Measurements from ENCODE around the gene TBRG4.

The TBRG4 gene

DNA sequence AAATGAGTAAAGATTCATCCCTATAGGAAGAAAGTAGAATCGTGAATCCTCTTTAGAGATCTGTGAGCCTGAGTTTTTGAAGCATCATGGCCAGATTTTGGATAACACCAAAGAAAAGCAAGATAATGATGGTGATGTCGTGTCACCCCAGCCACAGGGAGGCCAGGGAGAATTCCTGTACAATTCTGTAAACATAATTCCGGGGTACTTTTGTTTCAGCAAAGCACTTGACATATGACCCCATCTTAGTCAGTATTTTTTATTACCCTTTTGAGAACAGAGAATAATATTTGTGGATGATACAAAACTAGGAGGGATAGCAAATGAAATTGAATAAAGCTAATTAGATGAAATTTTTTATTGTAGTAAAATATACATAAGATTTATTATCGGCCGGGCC, 56.5 kb downstream of the TBRG4 start:
- TF ChIP-seq FOXM1 (IDR thresholded peaks at IDR 0.05; ENCODE audit: borderline replicate concordance, low read depth) = no peak
- TF ChIP-seq CREB1 (IDR thresholded peaks at IDR 0.05; ENCODE audit: low read depth) = no peak
- no peak for TF ChIP-seq ZBTB7A (IDR thresholded peaks at IDR 0.05; ENCODE audit: low read depth)
- TF ChIP-seq CEBPB (IDR thresholded peaks at IDR 0.05) = no peak
- TF ChIP-seq TCF12 (IDR thresholded peaks at IDR 0.05; ENCODE audit: low read depth) = no peak
- no peak for TF ChIP-seq YY1 (IDR thresholded peaks at IDR 0.05; ENCODE audit: low read depth)
- TF ChIP-seq EP300 (IDR thresholded peaks at IDR 0.05; ENCODE audit: borderline replicate concordance) = no peak
- TF ChIP-seq NFIC (IDR thresholded peaks at IDR 0.05) = no peak
- TF ChIP-seq, protein P1, sequence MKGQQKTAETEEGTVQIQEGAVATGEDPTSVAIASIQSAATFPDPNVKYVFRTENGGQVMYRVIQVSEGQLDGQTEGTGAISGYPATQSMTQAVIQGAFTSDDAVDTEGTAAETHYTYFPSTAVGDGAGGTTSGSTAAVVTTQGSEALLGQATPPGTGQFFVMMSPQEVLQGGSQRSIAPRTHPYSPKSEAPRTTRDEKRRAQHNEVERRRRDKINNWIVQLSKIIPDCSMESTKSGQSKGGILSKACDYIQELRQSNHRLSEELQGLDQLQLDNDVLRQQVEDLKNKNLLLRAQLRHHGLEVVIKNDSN (IDR thresholded peaks at IDR 0.05) = no peak
- TF ChIP-seq, protein P2, sequence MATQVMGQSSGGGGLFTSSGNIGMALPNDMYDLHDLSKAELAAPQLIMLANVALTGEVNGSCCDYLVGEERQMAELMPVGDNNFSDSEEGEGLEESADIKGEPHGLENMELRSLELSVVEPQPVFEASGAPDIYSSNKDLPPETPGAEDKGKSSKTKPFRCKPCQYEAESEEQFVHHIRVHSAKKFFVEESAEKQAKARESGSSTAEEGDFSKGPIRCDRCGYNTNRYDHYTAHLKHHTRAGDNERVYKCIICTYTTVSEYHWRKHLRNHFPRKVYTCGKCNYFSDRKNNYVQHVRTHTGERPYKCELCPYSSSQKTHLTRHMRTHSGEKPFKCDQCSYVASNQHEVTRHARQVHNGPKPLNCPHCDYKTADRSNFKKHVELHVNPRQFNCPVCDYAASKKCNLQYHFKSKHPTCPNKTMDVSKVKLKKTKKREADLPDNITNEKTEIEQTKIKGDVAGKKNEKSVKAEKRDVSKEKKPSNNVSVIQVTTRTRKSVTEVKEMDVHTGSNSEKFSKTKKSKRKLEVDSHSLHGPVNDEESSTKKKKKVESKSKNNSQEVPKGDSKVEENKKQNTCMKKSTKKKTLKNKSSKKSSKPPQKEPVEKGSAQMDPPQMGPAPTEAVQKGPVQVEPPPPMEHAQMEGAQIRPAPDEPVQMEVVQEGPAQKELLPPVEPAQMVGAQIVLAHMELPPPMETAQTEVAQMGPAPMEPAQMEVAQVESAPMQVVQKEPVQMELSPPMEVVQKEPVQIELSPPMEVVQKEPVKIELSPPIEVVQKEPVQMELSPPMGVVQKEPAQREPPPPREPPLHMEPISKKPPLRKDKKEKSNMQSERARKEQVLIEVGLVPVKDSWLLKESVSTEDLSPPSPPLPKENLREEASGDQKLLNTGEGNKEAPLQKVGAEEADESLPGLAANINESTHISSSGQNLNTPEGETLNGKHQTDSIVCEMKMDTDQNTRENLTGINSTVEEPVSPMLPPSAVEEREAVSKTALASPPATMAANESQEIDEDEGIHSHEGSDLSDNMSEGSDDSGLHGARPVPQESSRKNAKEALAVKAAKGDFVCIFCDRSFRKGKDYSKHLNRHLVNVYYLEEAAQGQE (IDR thresholded peaks at IDR 0.05; ENCODE audit: low read depth) = no peak
- no peak for TF ChIP-seq TEAD4 (IDR thresholded peaks at IDR 0.05)
- TF ChIP-seq TAF1 (IDR thresholded peaks at IDR 0.05; ENCODE audit: low read depth) = no peak
- no peak for TF ChIP-seq RAD21 (IDR thresholded peaks at IDR 0.05; ENCODE audit: low read depth)
- TF ChIP-seq, protein P3, sequence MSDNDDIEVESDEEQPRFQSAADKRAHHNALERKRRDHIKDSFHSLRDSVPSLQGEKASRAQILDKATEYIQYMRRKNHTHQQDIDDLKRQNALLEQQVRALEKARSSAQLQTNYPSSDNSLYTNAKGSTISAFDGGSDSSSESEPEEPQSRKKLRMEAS (IDR thresholded peaks at IDR 0.05) = no peak

DNA sequence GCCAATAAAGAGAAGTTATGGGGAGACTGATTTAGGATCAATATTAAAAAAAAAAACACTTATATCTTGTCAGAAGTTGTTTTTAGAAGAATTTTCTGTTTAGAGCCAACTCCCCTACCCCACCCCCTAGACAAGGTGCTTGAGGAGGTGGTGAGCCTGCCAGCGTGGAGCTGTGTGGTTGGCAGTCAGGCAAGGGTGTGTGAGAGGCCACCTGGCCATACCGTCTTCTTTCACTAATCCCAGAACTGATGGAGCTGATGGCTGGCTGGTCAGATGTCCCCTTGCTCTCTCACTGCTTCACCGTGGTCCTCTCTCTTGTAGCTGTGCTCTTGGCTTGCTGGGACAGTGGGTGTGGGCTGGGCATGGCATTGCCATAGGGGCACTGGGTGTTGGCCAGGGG, 57.1 kb downstream of the TBRG4 start:
- TF ChIP-seq EGR1 (IDR thresholded peaks at IDR 0.05) = no peak
- TF ChIP-seq, protein P1 (IDR thresholded peaks at IDR 0.05) = no peak
- no peak for TF ChIP-seq TCF12 (IDR thresholded peaks at IDR 0.05; ENCODE audit: low read depth)

DNA sequence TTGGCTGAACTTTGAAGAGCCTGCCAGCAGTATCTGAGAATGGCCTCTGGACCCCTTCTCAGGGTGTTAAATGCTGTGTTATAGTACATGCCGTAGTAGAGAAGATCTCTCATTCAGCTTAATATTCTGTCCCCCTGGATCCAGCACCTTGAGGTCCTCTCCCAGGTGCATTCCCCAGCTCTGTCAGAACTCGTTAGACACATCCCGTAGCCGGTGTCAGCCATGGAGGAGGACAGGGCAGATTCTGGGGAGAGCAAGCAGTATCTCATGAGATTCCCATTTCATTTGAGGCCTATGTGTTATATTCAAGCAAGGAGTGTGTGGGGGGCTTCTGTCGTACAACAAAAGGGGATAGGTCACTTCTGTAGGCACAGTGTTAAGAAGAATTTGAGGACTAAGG, 57.6 kb downstream of the TBRG4 start:
- TF ChIP-seq TAF1 (IDR thresholded peaks at IDR 0.05; ENCODE audit: low read depth) (no peak), TCF12 (IDR thresholded peaks at IDR 0.05; ENCODE audit: low read depth) (no peak), TEAD4 (IDR thresholded peaks at IDR 0.05) (no peak), ZBTB7A (IDR thresholded peaks at IDR 0.05; ENCODE audit: low read depth) (no peak), RAD21 (IDR thresholded peaks at IDR 0.05; ENCODE audit: low read depth) (no peak), NFIC (IDR thresholded peaks at IDR 0.05) (no peak), EP300 (IDR thresholded peaks at IDR 0.05; ENCODE audit: borderline replicate concordance) (no peak), EGR1 (IDR thresholded peaks at IDR 0.05) (no peak), CREB1 (IDR thresholded peaks at IDR 0.05; ENCODE audit: low read depth) (no peak), YY1 (IDR thresholded peaks at IDR 0.05; ENCODE audit: low read depth) (no peak), CEBPB (IDR thresholded peaks at IDR 0.05) (no peak)
- TF ChIP-seq, protein P2 (IDR thresholded peaks at IDR 0.05; ENCODE audit: low read depth) = no peak
- TF ChIP-seq, protein P1 (IDR thresholded peaks at IDR 0.05) = no peak

DNA sequence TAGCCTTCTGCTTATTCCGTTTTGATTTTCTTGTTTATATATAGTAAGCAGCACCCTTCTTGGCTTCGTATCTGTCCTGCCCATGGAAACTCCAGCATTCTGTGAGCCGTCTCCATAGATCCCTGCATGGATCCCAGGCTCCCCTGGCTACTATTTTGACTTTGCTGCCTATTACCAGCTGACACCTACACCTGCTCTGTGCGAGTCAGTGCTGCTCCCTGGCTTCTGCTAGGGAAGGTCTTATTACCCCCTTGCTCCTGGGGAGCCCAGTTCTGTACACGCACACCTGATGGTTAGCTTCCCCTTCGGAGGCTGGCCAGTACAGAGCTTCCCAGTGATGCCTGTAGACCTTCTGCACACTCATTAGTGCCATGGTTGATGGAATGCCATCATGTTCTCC, 58.1 kb downstream of the TBRG4 start:
- TF ChIP-seq TAF1 (IDR thresholded peaks at IDR 0.05; ENCODE audit: low read depth) = no peak
- TF ChIP-seq ZBTB7A (IDR thresholded peaks at IDR 0.05; ENCODE audit: low read depth) = no peak
- TF ChIP-seq, protein P1 (IDR thresholded peaks at IDR 0.05) = no peak
- no peak for TF ChIP-seq TEAD4 (IDR thresholded peaks at IDR 0.05)
- no peak for TF ChIP-seq RAD21 (IDR thresholded peaks at IDR 0.05; ENCODE audit: low read depth)
- no peak for TF ChIP-seq NFIC (IDR thresholded peaks at IDR 0.05)
- TF ChIP-seq CEBPB (IDR thresholded peaks at IDR 0.05) = no peak
- no peak for TF ChIP-seq CREB1 (IDR thresholded peaks at IDR 0.05; ENCODE audit: low read depth)
- TF ChIP-seq, protein P3 (IDR thresholded peaks at IDR 0.05) = no peak
- no peak for TF ChIP-seq EGR1 (IDR thresholded peaks at IDR 0.05)
- no peak for TF ChIP-seq YY1 (IDR thresholded peaks at IDR 0.05; ENCODE audit: low read depth)
- TF ChIP-seq, protein P2 (IDR thresholded peaks at IDR 0.05; ENCODE audit: low read depth) = no peak
- no peak for TF ChIP-seq FOXM1 (IDR thresholded peaks at IDR 0.05; ENCODE audit: borderline replicate concordance, low read depth)
- TF ChIP-seq EP300 (IDR thresholded peaks at IDR 0.05; ENCODE audit: borderline replicate concordance) = no peak
- TF ChIP-seq TCF12 (IDR thresholded peaks at IDR 0.05; ENCODE audit: low read depth) = no peak
